ENCODE data around the gene MYO5B. TPM values are rescaled to one million over a fixed set of nuclear protein-coding genes. Genes with fewer than 3 reads are reported as not detected.

MYO5B gene
- polyA plus RNA-seq, 1 of the 3 experiments (the other 2 are of a cell fraction) = 1.3 TPM

GRCh38 chr18:49920731-49921130, 274.2 kb downstream of the MYO5B start (continued):
- TF ChIP-seq SMC3 (IDR thresholded peaks at IDR 0.05; ENCODE audit: low read depth, low read length) (no peak), POLR2AphosphoS5 (IDR thresholded peaks at IDR 0.05; ENCODE audit: low read depth, low read length) (no peak), CTCF (IDR thresholded peaks at IDR 0.05) (no peak), RCOR1 (IDR thresholded peaks at IDR 0.05; ENCODE audit: low read length) (peak; percentile 86), MXI1 (IDR thresholded peaks at IDR 0.05; ENCODE audit: low read depth, low read length) (no peak; the same call in 1 of the 2 replicates), SIN3A (IDR thresholded peaks at IDR 0.05; ENCODE audit: borderline replicate concordance, low read depth, low read length) (no peak), USF2 (IDR thresholded peaks at IDR 0.05; ENCODE audit: borderline replicate concordance, low read depth, low read length) (no peak), TCF12 (IDR thresholded peaks at IDR 0.05) (peak; percentile 63), CHD2 (IDR thresholded peaks at IDR 0.05; ENCODE audit: low read length, partially characterized antibody) (peak; percentile 55), FOXM1 (IDR thresholded peaks at IDR 0.05; ENCODE audit: low read depth) (no peak), RAD21 (IDR thresholded peaks at IDR 0.05; ENCODE audit: low read length) (no peak), JUND (IDR thresholded peaks at IDR 0.05) (peak; percentile 39; the same call in 1 of the 2 replicates), NRF1 (IDR thresholded peaks at IDR 0.05; ENCODE audit: low read depth, low read length) (no peak), FOSL2 (IDR thresholded peaks at IDR 0.05; ENCODE audit: borderline replicate concordance, low read depth) (peak; percentile 28; the same call in 1 of the 2 replicates), TAF1 (IDR thresholded peaks at IDR 0.05; ENCODE audit: borderline replicate concordance, low read depth, low read length) (no peak)
- TF ChIP-seq, protein P1, sequence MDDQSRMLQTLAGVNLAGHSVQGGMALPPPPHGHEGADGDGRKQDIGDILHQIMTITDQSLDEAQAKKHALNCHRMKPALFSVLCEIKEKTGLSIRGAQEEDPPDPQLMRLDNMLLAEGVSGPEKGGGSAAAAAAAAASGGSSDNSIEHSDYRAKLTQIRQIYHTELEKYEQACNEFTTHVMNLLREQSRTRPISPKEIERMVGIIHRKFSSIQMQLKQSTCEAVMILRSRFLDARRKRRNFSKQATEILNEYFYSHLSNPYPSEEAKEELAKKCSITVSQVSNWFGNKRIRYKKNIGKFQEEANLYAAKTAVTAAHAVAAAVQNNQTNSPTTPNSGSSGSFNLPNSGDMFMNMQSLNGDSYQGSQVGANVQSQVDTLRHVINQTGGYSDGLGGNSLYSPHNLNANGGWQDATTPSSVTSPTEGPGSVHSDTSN (IDR thresholded peaks at IDR 0.05) = peak; percentile 31; the same call in 1 of the 2 replicates

DNA sequence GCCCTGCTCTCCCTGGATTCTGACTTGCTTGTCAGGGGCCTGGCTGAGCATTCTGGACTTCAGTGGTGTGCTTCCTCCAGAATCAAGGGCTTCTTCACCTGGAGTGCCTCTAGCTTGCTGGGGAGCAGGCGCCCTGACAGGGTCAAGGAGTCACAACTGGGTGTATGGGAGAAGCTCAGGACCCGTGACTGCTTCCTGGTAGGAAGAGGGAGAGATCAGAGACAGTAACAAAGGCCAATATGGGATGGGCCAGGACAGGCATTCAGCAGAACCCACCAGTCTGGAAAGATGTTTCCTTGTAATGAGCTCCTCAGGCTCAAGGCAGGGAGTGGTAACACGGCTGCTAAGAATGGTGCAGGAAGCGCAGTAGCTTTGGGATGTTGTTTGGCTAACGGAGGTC, 277.2 kb downstream of the MYO5B start:
- POLR2A ChIA-PET = no interaction called here

More for the DNA sequence above, 277.2 kb downstream of the MYO5B start:
- H3K4me3 ChIP-seq (ENCODE audit: low read depth in 2 of 2, low read length in 1 of 2) = no peak overlapping the region
- CTCF ChIA-PET = no interaction called here
- H3K79me2 ChIP-seq (ENCODE audit: insufficient read depth) = no peaks in the 10 kb centered on the region
- H3K36me3 ChIP-seq (replicated peaks in 1 of 2; ENCODE audit: control insufficient read depth in 1 of 2, insufficient read depth in 2 of 2, low read length in 1 of 2) = no peaks in the 10 kb centered on the region
- no peaks in the 10 kb centered on the region for H3K9me2 ChIP-seq
- H3K4me2 ChIP-seq = no peak overlapping the region
- H3K27me3 ChIP-seq (ENCODE audit: insufficient read depth) = no peaks in the 10 kb centered on the region
- H3K9ac ChIP-seq = no peak overlapping the region
- H3K27ac ChIP-seq (ENCODE audit: low read depth in 2 of 2, low read length in 1 of 2) = no peak overlapping the region
- DNase-seq = no peak
- no peaks in the 10 kb centered on the region for H4K20me1 ChIP-seq (ENCODE audit: insufficient read depth)
- WGBS (ENCODE audit: low lambda C conversion rate) = 49% methylated on average over 5 of the region's 5 CpGs
- no peaks in the 10 kb centered on the region for H3K9me3 ChIP-seq
- H3F3A ChIP-seq (replicated peaks; ENCODE audit: insufficient read depth) = peaks cover 16% of the 10 kb centered on the region
- H2AFZ ChIP-seq (ENCODE audit: low read depth) = no peak overlapping the region
- peaks cover 5 to 15% of the 10 kb centered on the region in 2 experiments for H3K4me1 ChIP-seq (ENCODE audit: control insufficient read depth in 1 of 2, insufficient read depth in 2 of 2, low read depth in 1 of 2, low read length in 1 of 2)
- TF ChIP-seq RAD21 (IDR thresholded peaks at IDR 0.05; ENCODE audit: low read length) (no peak), JUND (IDR thresholded peaks at IDR 0.05) (no peak), CTCF (IDR thresholded peaks at IDR 0.05) (no peak), USF1 (IDR thresholded peaks at IDR 0.05; ENCODE audit: borderline replicate concordance, low read depth) (no peak)

Data from SK-N-SH (cell line).